Measurements from ENCODE around the gene PRELP.

PRELP gene

DNA sequence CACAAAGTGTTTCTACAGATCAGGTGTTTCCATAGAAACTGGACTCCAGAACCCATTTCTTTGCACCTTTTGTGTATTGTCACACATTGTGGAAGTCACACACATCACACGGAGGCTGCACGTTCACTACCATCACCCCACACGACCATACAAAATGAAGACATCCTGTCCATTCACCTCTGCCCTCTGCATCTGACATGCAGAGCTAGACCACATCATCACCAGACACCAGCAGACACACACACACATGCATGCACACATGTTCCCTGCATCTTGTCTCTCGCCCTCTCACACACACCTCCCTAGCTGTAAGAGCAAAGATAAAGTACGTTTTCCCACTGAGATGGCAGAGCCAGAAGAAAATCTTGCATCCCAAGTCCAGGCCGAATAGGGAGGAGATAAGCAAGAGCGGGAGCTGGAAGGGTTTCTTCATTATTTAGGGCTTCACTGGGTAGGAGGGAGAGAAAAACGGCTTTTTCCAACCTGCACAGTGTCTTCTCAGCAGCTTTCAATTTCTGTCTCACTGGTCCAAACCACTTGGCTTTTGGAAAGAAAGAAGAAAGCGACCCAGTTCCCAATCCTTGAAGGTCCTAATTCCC lies 709 bp downstream of the PRELP start:
- in situ Hi-C loops (cut with MboI; ENCODE audit: low sequenced_read_pairs) = loop anchor here (25.0 kb wide), 1 partner anchor 439 kb away; the partner anchor contains the start of gene PPFIA4

DNA sequence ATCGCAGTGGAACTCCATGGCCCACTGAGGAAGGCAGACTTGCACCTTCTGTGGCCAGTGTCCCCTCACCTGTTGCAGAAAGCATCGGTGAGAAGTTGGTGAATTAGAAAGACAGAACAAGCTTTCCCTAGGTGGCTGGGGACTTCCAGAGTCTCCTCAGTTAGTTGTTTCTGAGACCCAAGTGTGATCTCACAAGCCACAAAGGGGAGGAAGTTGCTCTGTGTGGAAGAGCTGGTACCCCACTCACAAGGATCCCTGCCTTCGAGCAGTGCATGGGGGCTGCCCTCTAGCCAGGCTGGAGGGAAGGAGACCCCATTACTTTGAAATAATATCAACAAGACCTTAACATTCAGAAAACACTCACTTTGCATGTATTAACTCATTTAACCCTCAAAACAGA lies 2.1 kb downstream of the PRELP start:
- in situ Hi-C loops (cut with MboI; ENCODE audit: low sequenced_read_pairs) = loop anchor here (25.0 kb wide), 1 partner anchor 440 kb away; the partner anchor contains the start of gene PPFIA4

DNA sequence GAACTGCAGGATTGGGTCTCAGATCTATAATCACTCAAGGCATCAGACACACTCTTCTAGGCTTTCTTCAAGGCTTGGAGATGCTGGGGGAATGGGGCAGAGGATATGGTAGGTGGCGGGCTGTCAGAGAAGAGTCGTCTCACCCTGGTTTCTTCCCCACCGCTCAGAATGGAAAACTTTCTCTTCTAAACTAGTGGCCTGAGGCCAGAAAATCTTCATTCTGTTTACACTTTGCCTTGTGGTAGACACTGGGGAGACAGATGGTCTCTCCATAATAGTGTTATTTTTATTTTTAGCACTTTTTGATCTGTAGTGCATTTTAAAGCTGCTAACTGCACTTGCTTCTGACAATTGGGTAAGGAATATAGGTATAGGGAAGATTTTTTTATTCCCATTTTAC lies 2.6 kb downstream of the PRELP start:
- in situ Hi-C loops (cut with MboI; ENCODE audit: low sequenced_read_pairs) = loop anchor here (25.0 kb wide), 1 partner anchor 441 kb away; the partner anchor contains the start of gene PPFIA4

DNA sequence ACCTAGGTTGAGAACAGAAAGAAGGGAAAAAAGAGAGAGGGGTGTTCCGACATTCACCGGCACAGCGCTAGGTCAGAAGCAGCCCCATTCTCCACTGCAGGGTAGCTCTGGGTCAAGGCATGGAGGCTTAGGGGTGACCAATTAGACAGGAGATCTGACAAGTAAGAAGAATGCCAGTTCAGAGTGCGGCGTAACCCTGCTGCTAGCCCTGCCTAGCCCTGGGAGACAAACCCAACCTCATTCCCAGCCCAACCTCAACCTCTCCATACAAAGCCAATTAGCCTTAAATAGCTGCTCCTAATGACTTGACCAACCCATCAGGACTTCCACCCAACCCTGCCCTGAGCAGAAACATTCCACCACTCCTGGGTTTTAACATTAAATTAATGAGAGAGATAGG lies 3.4 kb downstream of the PRELP start:
- in situ Hi-C loops (cut with MboI; ENCODE audit: low sequenced_read_pairs) = loop anchor here (25.0 kb wide), 1 partner anchor 442 kb away; the partner anchor contains the start of gene PPFIA4

DNA sequence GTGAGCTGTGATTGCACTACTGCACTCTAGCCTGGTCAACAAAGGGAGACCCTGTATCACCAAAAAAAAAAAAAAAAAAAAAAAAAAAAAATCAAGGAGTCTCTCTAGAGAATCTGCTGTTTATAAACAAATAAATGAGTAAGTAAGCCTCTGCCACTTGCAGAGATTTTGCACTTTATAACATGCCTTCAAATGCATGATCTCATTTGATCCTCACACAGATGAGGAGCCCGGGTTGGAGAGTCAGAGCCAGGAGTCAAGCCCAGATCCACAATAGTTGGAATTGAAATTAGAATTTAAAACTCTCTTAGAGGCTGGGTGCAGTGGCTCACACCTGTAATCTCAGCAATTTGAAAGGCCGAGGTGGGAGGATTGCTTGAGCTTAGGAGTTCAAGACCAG lies 4.0 kb downstream of the PRELP start:
- in situ Hi-C loops (cut with MboI; ENCODE audit: low sequenced_read_pairs) = loop anchor here (25.0 kb wide), 1 partner anchor 442 kb away; the partner anchor contains the start of gene PPFIA4

DNA sequence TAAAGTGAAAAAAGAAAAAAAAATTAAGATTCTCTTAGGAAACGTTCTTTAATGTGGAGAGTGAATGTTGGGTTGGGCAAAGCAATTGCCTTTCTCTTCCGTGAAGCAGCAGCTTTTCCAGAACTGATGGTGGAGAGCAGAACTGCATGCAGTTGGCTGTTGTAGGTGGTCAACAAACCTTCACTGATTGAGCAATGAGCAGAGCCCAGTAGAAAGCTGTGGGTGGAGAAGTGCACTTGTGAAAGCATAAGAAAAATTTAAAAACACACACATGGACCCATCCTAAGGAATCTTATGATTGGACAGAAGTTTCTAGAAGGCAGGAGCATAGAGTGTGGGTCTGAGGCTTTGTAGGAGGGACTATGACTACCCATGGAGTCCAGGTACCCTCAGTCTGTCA lies 4.5 kb downstream of the PRELP start:
- in situ Hi-C loops (cut with MboI; ENCODE audit: low sequenced_read_pairs) = loop anchor here (25.0 kb wide), 1 partner anchor 443 kb away; the partner anchor contains the start of gene PPFIA4

DNA sequence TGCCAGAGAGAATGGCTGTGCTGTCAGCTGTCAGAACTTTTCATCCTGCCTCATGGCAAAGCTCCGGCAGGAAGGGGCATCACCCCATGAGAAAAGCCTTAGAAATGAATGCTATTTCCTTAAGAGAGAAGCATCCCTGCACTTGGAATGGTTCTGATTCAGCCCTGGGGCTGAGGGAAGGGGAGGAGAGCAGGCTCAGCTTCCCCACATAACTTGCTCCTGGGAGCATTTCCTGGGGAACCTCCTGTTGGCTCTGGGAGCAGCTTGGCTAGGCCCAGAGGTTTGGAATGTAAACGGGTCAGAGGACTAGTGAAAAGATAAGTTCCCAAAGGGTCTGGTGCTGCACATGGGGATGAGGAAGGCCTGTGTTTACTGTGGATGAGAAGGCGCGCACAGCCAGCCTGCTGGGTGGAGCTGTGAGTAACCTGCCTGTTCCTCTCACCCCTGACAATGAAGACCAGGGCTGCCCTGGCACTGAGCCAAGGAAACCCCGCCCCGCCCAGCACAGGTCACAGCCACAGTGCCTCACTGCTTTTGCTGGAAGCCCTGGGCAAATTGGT lies 5.0 kb downstream of the PRELP start:
- in situ Hi-C loops (cut with MboI; ENCODE audit: low sequenced_read_pairs) = loop anchor here (25.0 kb wide), 1 partner anchor 443 kb away; the partner anchor contains the start of gene PPFIA4

DNA sequence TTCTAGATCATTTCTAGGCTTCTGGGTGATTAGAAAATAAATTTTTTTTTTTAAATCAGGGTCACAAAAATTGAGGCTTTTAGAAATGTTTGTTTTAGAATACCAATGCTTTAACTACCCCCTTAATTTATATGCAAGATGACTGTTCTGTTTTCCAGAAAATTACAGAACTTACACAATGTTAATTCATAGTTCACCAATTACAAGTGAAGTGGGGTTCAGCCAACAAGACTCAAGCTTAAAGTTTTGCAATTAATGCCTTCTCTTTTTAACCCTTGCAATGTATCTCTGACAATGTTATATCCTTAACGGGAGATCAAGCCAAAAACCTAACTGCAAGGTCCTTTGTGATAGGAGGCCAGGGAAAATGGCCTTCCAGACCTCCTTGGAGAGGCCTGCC lies 5.6 kb downstream of the PRELP start:
- in situ Hi-C loops (cut with MboI; ENCODE audit: low sequenced_read_pairs) = loop anchor here (25.0 kb wide), 1 partner anchor 444 kb away; the partner anchor contains the start of gene PPFIA4

DNA sequence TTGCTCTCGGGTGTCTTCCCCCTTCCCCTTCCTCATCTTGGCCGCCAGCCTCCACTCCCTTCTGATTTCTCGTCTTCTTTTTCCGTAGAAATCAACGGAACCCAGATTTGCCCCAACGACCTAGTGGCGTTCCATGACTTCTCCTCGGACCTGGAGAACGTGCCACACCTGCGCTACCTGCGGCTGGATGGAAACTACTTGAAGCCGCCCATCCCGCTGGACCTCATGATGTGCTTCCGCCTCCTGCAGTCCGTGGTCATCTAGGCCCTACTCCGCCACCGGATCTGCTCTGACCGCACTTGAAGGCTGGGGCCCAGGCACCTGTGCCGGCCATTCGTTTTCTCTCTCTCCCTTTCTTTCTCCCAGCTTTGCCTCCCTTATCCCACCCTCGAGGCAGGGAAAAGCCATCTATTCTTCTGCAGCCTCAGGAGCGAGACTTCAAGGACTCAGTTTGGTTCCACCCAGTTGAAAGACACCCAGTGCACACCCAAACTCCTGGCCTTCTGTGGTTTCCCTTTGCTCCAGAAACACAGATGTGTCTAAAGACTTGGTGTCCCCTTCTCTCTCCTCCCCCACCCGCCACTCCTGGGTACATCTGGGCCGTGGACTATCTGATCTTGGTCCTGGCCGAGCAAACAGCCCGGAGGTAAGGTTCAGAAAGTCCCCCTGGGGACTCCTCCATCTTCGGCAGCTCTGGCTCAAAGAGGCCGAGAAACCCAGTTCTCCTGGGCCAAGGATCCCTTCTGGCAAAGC lies 11.2 kb downstream of the PRELP start:
- in situ Hi-C loops (cut with MboI; ENCODE audit: low sequenced_read_pairs) = loop anchor here (5.0 to 25.0 kb wide), 3 partner anchors 144 to 449 kb away; partner anchors contain the start of gene PPFIA4

DNA sequence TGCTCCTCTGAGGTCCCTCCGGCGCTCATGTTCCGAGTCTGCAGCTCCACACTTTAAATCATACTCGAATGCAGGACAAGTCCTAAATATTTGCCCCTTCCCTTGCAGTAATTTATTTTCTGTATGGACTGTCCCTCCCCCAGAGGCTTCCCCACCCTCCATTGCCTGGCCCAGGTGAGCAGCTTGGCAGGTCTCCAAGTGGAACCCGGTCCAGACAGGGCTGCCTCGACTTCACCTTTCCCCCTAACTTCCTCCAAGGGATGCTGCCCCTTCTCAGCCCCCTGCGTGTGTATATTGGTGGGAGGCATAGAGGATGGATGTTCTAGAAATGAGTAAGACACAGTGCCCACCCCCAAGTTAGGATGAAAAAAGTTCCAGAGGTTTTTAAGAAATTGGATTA lies 12.9 kb downstream of the PRELP start:
- in situ Hi-C loops (cut with MboI; ENCODE audit: low sequenced_read_pairs) = loop anchor here (5.0 to 25.0 kb wide), 3 partner anchors 146 to 451 kb away; partner anchors contain the start of gene PPFIA4

DNA sequence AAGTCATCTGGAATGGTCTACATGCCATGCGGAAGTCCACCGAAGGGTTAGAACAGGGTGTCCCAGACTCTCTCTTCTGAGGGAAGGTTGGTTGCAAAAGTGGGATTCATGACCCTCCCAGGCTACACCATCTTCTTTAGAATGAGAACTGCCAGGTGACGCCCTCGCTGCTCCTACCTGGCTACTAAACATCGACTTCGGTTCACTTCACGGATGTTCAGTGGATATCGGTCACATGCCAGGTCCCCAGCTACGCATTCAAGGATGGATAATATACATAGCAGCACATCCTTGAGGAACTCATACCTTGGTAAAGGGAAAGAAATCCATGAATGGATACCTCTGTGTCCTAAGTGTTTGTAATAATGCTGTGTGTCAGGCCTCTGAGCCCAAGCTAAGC lies 15.0 kb downstream of the PRELP start:
- in situ Hi-C loops (cut with MboI; ENCODE audit: low sequenced_read_pairs) = loop anchor here (25.0 kb wide), 1 partner anchor 453 kb away; the partner anchor contains the start of gene PPFIA4

DNA sequence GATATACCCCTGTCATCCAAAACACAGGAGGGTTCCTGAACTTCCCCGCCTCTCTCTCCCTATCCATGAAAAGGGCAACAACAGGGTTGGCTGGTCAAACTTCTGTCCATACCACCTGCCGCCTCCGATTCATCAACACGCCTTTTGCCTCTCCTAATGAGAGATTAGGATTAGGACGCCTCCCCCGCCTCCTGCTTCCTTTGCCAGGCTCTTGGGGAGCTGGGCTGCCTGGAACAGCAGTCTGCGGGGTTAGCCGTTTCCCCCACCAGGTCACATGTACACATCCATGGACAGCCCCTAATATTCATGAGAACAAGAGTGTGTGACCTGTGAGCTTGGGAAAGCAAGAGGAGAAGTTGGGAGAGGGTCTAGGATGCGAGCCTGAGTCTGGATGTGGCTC lies 16.1 kb downstream of the PRELP start:
- in situ Hi-C loops (cut with MboI; ENCODE audit: low sequenced_read_pairs) = loop anchor here (25.0 kb wide), 1 partner anchor 454 kb away; the partner anchor contains the start of gene PPFIA4

DNA sequence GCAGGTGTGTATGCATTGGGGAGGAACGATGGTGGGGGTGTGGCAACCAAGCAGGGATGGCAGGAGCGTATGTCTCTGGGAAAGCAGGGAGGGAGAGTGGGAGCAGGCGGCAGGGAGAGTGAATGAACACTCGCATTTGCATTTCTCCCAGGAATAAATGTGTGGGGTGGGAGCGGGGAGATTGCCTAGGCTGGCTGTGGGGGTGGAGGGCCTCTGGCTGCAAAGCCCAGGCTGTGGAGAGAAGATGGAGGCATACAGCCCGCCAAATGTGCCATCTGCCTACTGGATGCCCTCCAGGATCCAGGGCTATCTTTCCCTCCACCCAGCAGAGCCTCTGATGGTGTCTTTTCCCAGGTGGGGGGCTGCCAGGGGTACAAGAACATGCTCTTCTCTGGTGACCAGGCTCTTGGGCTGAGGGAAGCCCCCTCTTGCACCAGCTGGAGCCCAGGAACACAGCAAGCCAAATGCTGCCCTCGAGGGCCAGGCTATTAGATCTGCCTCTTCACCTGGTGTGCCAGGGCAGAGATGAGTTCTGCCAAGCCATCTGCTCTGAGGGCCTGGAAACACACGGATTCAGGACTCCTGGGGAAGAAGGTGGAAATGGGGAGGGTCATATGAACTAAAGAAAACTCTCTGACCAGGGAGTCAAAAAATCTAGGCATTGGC lies 16.6 kb downstream of the PRELP start:
- in situ Hi-C loops (cut with MboI; ENCODE audit: low sequenced_read_pairs) = loop anchor here (25.0 kb wide), 1 partner anchor 455 kb away; the partner anchor contains the start of gene PPFIA4

DNA sequence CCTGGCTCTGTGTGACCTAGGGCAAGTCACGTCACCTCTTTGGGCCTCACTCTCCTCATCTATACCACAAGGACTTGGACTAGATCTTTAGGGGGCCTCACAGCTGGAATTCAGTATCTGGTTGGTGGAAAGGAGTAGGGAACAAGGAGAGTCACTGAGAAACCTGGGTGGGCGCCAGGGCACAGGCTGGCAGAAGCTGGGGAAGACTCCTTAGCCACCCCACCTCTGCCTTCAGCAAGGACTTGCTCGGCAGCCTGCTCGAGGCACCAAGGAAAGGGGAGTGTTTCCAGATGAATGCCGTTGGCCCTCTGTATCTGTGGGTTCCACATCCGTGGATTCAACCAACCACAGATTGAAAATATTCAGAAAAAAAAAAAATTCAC lies 17.1 kb downstream of the PRELP start:
- in situ Hi-C loops (cut with MboI; ENCODE audit: low sequenced_read_pairs) = loop anchor here (25.0 kb wide), 1 partner anchor 455 kb away; the partner anchor contains the start of gene PPFIA4

DNA sequence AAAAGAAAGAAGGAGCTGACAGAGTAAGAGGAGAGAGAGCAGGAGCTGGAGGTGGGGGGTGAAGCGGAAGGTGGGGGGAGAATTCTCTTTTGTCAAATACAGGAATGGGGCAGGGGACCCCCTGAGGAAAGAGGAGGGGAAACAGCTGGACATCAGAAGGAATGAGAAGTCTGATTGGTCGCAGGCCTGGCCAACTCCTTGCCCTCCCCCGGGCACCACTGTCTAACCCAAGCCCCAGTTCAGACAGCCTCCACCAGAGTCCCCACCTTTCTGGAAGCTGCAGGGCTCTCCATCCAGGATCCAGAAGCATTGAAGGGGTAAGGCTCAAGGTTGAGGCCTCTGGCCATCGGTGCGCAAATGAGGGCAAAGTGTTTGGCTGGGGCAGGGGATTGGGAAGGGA lies 18.3 kb downstream of the PRELP start, which contains the start of gene OPTC:
Gene OPTC, plus strand, starts transcription at position 253 of the 400 bp plus-strand sequence. CDS start 1,853 bp downstream, outside the sequence.
- in situ Hi-C loops (cut with MboI; ENCODE audit: low sequenced_read_pairs) = loop anchor here (25.0 kb wide), 1 partner anchor 457 kb away; the partner anchor contains the start of gene PPFIA4

DNA sequence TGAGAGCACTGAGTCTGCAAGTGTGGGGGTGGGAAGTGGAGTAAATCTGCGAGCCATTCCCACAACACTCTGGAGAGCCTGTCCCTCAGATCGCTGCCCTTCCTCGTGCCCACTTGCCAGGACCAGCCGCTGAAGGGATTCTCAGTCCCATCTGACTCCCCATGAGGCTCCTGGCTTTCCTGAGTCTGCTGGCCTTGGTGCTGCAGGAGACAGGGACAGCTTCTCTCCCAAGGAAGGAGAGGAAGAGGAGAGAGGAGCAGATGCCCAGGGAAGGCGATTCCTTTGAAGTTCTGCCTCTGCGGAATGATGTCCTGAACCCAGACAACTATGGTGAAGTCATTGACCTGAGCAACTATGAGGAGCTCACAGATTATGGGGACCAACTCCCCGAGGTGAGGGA lies 20.2 kb downstream of the PRELP start:
- in situ Hi-C loops (cut with MboI; ENCODE audit: low sequenced_read_pairs) = loop anchor here (25.0 kb wide), 1 partner anchor 459 kb away; the partner anchor contains the start of gene PPFIA4

DNA sequence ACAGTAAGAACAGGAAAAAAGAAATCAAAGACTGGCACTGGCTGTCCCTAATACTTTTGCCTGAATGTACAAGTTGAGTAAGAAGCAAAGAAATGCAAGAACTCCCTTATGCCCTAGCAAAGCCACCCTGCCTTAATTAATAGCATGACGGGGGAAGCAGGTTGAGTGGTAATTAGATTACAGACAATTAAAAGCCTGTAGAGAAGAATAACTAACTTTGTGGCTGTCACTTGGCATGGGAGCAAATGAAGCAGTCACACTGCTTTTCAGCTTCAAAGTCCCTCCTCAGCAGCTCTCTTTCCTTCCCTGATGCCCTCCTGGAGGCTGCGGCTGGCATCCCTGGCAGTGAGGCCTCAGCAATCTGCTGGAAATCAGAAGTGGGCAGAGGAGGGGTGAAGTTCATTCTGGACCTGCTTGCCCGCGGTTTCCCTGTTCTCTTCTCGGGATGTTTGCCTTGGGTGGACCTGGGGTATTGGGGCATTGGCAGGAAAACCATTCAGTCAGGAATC lies 21.7 kb downstream of the PRELP start:
- in situ Hi-C loops (cut with MboI; ENCODE audit: low sequenced_read_pairs) = loop anchor here (25.0 kb wide), 1 partner anchor 460 kb away; the partner anchor contains the start of gene PPFIA4

DNA sequence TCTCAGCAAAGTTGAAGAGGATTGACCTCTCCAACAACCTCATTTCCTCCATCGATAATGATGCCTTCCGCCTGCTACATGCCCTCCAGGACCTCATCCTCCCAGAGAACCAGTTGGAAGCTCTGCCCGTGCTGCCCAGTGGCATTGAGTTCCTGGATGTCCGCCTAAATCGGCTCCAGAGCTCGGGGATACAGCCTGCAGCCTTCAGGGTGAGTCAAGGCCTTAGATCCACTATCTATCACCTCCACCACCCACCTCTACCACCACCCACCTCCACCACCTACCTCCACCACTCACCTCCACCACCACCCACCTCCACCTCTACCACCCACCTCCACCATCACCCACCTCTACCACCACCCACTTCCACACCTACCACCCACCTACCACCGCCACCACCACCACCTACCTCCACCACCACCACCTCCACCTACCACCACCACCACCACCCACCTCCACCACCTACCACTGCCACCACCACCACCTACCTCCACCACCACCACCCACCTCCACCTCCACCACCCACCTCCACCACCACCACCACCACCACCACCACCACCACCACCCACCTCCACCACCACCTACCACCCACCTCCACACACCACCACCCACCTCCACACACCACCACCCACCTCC lies 24.2 kb downstream of the PRELP start:
- in situ Hi-C loops (cut with MboI; ENCODE audit: low sequenced_read_pairs) = loop anchor here (10.0 to 25.0 kb wide), 2 partner anchors 205 to 462 kb away; partner anchors contain the start of gene PPFIA4

DNA sequence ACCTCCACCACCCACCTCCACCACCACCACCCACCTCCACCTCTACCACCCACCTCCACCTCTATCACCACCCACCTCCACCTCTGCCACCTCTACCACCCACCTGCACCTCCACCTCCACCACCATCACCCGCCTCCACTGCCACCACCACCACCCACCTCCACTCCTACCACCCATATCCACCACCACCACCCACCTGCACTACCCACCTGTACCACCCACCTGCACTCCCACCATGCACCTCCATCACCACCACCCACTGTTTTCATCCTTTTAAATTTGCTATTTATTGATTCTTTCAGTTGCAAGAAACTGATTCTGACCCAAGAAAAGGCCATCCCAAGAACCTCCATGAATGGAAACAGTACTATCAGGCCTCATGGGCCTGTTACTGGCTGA lies 24.7 kb downstream of the PRELP start:
- in situ Hi-C loops (cut with MboI; ENCODE audit: low sequenced_read_pairs) = loop anchor here (10.0 kb wide), 1 partner anchor 205 kb away; no protein-coding TSS in a partner anchor

All from HL-60/S4 (cell line).